ENCODE results near the gene CA10. TPM values are rescaled to one million over a fixed set of nuclear protein-coding genes. Genes with fewer than 3 reads are reported as not detected.

Gene CA10
- polyA plus RNA-seq, 1 donor from 2014 or later: 6.2 TPM

DNA sequence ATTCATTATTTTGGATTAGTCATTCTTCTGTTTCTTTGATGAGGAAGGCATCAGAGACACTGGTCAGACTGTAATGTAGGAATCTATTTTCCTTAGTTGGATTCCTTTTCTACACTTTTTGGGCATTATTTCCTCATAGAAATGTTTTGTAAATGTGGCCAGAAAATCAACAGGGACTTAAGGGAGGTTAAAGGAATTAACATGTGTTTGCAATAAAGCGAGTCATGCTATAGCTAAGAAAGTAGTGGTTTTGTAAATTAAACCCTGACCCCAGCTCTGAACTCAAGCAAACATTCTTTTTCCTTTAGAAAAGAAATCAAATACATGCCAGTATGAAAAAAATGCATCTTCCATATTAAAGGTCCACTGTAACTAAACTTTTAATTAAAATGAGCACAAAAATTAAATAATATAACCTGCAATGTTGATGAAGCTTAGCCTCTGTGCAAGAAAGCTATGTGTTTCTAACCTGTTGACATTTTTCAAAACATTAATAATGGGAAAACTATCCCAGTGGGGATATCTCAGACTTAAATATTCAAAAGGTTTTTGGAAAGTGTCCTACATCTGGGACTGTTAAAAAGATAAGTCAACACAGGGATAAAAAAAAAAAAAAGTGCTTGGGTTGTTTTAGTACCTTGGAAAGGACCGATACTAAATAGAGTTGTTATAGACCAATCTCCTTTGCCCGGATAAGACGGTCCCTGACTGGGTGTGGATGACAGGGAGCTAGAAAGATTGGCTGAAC is 428.0 kb downstream of the CA10 start:
- H3F3A ChIP-seq (ENCODE audit: insufficient read depth, low read length, poor library complexity, severe bottlenecking): no peaks in the 10 kb centered on the region
- no peak overlapping the region for H2AFZ ChIP-seq (ENCODE audit: low read depth, low read length)
- H3K4me3 ChIP-seq (ENCODE audit: low read length): no peak overlapping the region

DNA sequence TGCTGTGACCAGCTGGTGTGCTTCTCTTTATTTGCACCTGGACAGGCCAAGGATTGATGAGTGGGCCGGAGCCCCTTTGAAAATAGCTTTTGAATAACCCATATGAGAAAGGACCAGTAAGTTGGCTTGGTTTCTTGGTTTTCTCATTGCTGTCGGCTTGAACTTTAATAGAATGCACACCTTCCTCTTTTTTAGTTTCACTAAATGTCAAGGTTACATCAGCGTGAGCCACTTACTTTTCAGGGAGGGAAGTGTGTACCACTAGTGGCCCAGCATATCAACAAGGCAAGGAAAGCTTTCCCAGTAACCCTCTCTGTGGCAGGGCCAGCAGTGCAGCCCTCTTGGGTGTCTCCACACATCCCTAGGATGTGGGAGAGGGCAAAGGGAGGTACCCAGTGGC is 433.3 kb downstream of the CA10 start:
- Histone ChIP-seq H3K79me2 (replicated peaks; ENCODE audit: insufficient read depth, low read length) (no peaks in the 10 kb centered on the region), H3K9me2 (ENCODE audit: insufficient read depth, low read length) (no peaks in the 10 kb centered on the region), H3K36me3 (ENCODE audit: insufficient read depth, low read length) (no peaks in the 10 kb centered on the region), H3K9ac (ENCODE audit: low read length) (no peak overlapping the region), H3K9me3 (ENCODE audit: low read length) (no peaks in the 10 kb centered on the region), H3K27ac (ENCODE audit: low read length) (no peak overlapping the region), H3K4me3 (ENCODE audit: low read length) (no peak overlapping the region), H4K20me1 (ENCODE audit: insufficient read depth) (no peaks in the 10 kb centered on the region), H3K27me3 (ENCODE audit: insufficient read depth, low read depth, low read length) (no peaks in the 10 kb centered on the region), H3F3A (ENCODE audit: insufficient read depth, low read length, poor library complexity, severe bottlenecking) (no peaks in the 10 kb centered on the region), H2AFZ (ENCODE audit: low read depth, low read length) (no peak overlapping the region), H3K4me2 (ENCODE audit: low read length) (no peak overlapping the region)
- TF ChIP-seq, protein P1, sequence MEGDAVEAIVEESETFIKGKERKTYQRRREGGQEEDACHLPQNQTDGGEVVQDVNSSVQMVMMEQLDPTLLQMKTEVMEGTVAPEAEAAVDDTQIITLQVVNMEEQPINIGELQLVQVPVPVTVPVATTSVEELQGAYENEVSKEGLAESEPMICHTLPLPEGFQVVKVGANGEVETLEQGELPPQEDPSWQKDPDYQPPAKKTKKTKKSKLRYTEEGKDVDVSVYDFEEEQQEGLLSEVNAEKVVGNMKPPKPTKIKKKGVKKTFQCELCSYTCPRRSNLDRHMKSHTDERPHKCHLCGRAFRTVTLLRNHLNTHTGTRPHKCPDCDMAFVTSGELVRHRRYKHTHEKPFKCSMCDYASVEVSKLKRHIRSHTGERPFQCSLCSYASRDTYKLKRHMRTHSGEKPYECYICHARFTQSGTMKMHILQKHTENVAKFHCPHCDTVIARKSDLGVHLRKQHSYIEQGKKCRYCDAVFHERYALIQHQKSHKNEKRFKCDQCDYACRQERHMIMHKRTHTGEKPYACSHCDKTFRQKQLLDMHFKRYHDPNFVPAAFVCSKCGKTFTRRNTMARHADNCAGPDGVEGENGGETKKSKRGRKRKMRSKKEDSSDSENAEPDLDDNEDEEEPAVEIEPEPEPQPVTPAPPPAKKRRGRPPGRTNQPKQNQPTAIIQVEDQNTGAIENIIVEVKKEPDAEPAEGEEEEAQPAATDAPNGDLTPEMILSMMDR (IDR thresholded peaks at IDR 0.05; ENCODE audit: poor library complexity, severe bottlenecking): no peak
- TF ChIP-seq EZH2 (IDR thresholded peaks at IDR 0.05; ENCODE audit: borderline replicate concordance, insufficient read depth, low read length, poor library complexity, severe bottlenecking) (no peak), SMC3 (conservative IDR thresholded peaks at IDR 0.05; ENCODE audit: poor library complexity) (no peak), MXI1 (conservative IDR thresholded peaks at IDR 0.05; ENCODE audit: poor library complexity, severe bottlenecking) (no peak), TAF1 (IDR thresholded peaks at IDR 0.05; ENCODE audit: low read depth) (no peak), EP300 (conservative IDR thresholded peaks at IDR 0.05; ENCODE audit: poor library complexity, severe bottlenecking) (no peak), POLR2AphosphoS5 (IDR thresholded peaks at IDR 0.05) (no peak)
- TF ChIP-seq, protein P2, sequence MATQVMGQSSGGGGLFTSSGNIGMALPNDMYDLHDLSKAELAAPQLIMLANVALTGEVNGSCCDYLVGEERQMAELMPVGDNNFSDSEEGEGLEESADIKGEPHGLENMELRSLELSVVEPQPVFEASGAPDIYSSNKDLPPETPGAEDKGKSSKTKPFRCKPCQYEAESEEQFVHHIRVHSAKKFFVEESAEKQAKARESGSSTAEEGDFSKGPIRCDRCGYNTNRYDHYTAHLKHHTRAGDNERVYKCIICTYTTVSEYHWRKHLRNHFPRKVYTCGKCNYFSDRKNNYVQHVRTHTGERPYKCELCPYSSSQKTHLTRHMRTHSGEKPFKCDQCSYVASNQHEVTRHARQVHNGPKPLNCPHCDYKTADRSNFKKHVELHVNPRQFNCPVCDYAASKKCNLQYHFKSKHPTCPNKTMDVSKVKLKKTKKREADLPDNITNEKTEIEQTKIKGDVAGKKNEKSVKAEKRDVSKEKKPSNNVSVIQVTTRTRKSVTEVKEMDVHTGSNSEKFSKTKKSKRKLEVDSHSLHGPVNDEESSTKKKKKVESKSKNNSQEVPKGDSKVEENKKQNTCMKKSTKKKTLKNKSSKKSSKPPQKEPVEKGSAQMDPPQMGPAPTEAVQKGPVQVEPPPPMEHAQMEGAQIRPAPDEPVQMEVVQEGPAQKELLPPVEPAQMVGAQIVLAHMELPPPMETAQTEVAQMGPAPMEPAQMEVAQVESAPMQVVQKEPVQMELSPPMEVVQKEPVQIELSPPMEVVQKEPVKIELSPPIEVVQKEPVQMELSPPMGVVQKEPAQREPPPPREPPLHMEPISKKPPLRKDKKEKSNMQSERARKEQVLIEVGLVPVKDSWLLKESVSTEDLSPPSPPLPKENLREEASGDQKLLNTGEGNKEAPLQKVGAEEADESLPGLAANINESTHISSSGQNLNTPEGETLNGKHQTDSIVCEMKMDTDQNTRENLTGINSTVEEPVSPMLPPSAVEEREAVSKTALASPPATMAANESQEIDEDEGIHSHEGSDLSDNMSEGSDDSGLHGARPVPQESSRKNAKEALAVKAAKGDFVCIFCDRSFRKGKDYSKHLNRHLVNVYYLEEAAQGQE (IDR thresholded peaks at IDR 0.05; ENCODE audit: borderline replicate concordance): no peak

More for the DNA sequence above, 428.0 kb downstream of the CA10 start:
- TF ChIP-seq SMC3 (conservative IDR thresholded peaks at IDR 0.05; ENCODE audit: poor library complexity): no peak
- TF ChIP-seq, protein P2 (IDR thresholded peaks at IDR 0.05; ENCODE audit: borderline replicate concordance): no peak
- TF ChIP-seq MXI1 (conservative IDR thresholded peaks at IDR 0.05; ENCODE audit: poor library complexity, severe bottlenecking): no peak
- TF ChIP-seq EZH2 (IDR thresholded peaks at IDR 0.05; ENCODE audit: borderline replicate concordance, insufficient read depth, low read length, poor library complexity, severe bottlenecking): no peak
- no peak for TF ChIP-seq POLR2AphosphoS5 (IDR thresholded peaks at IDR 0.05)
- no peak for TF ChIP-seq EP300 (conservative IDR thresholded peaks at IDR 0.05; ENCODE audit: poor library complexity, severe bottlenecking)
- no peak for TF ChIP-seq TAF1 (IDR thresholded peaks at IDR 0.05; ENCODE audit: low read depth)
- TF ChIP-seq, protein P1 (IDR thresholded peaks at IDR 0.05; ENCODE audit: poor library complexity, severe bottlenecking): no peak
- TF ChIP-seq RAD21 (conservative IDR thresholded peaks at IDR 0.05): no peak
- no peak overlapping the region for H3K4me2 ChIP-seq (ENCODE audit: low read length)
- H4K20me1 ChIP-seq (ENCODE audit: insufficient read depth): no peaks in the 10 kb centered on the region
- no peaks in the 10 kb centered on the region for H3K9me2 ChIP-seq (ENCODE audit: insufficient read depth, low read length)
- H3K9me3 ChIP-seq (ENCODE audit: low read length): no peaks in the 10 kb centered on the region
- H3K9ac ChIP-seq (ENCODE audit: low read length): no peak overlapping the region
- H3K79me2 ChIP-seq (replicated peaks; ENCODE audit: insufficient read depth, low read length): no peaks in the 10 kb centered on the region
- no peak overlapping the region for H3K27ac ChIP-seq (ENCODE audit: low read length)
- H3K27me3 ChIP-seq (ENCODE audit: insufficient read depth, low read depth, low read length): no peaks in the 10 kb centered on the region
- no peaks in the 10 kb centered on the region for H3K36me3 ChIP-seq (ENCODE audit: insufficient read depth, low read length)
